Endothelial cell of umbilical vein (primary cell): Measurements from ENCODE around the gene MUC5AC. TPM values are rescaled to one million over a fixed set of nuclear protein-coding genes. Genes with fewer than 3 reads are reported as not detected.

ENCODE experiments used
- BruUV-seq: library from RNA; stranded (reverse); fragments of 400-500 nt; replicated peaks from 2 replicates; lab custom pipeline; 2021; lab: Mats Ljungman, UMichigan
- CTCF ChIA-PET: fragments of 300-600, 350-600 bp; sonication (Branson Sonifier 250); formaldehyde crosslinking; loops from one replicate; lab custom pipeline; 2021; ENCODE audit warnings: antibody characterized with exemption, inconsistent platforms; lab: Charles Lee
- POLR2A ChIA-PET: fragments of 300-600, 350-600 bp; sonication (Branson Sonifier 250); formaldehyde crosslinking; loops from one replicate; lab custom pipeline; 2021; ENCODE audit warnings: antibody characterized with exemption, inconsistent platforms; lab: Charles Lee
- DNase-seq: peaks from one replicate; pipeline ENCODE4 v3.0.0-alpha.2; 2011; ENCODE audit warnings: low read depth, low spot score
- FAIRE-seq: peaks from 2 replicates; lab custom pipeline; 2011; peaks lifted over from hg19 to GRCh38; lab: Jason Lieb, UNC
- H2AFZ ChIP-seq: 2 replicates; pipeline ENCODE4 v1.6.0; 2012; ENCODE audit warnings: low read depth, low read length, control low read depth, inconsistent platforms
- H3K27ac ChIP-seq: 2 replicates; pipeline ENCODE4 v1.5.1; 2011; ENCODE audit warnings: low read depth, mild to moderate bottlenecking, control low read depth, low read length, moderate library complexity; ENCODE audit not compliant: insufficient read depth
- H3K27me3 ChIP-seq, 2 experiments: 2 replicates each; pipeline versions ENCODE4 v1.6.0 to v1.6.1; 2011; ENCODE audit warnings: low read length in 2 of 2, mixed read lengths in 1 of 2; ENCODE audit not compliant: control insufficient read depth in 2 of 2, insufficient read depth in 2 of 2
- H3K36me3 ChIP-seq, 2 experiments: 2 replicates in 1 of 2; 3 replicates in 1 of 2; pipeline ENCODE4 v1.5.1; 2011; ENCODE audit warnings: low read length in 2 of 2, mild to moderate bottlenecking in 1 of 2, moderate library complexity in 1 of 2; ENCODE audit not compliant: control insufficient read depth in 2 of 2, insufficient read depth in 2 of 2; ENCODE audit errors: extremely low read depth in 1 of 2
- H3K4me1 ChIP-seq: 3 replicates; pipeline ENCODE4 v1.5.1; 2011; ENCODE audit warnings: mild to moderate bottlenecking, low read length; ENCODE audit not compliant: control insufficient read depth, insufficient read depth; ENCODE audit errors: extremely low read depth
- H3K4me2 ChIP-seq: 2 replicates; pipeline ENCODE4 v1.6.1; 2011; ENCODE audit warnings: low read length, control low read depth, mixed read lengths; ENCODE audit not compliant: insufficient read depth
- H3K4me3 ChIP-seq, 3 experiments: fragments of 200-600 bp in 1 of 3; sonication (generic), shearing (Covaris generic) in 1 of 3; replicated peaks in 1 of 3; 2 replicates each; pipeline ENCODE4 v1.5.1; 2011 to 2016; ENCODE audit warnings: control low read depth in 3 of 3, low read length in 3 of 3, mild to moderate bottlenecking in 2 of 3, inconsistent platforms in 1 of 3, low read depth in 1 of 3, moderate library complexity in 1 of 3; ENCODE audit not compliant: insufficient read depth in 1 of 3
- H3K79me2 ChIP-seq: 2 replicates; pipeline ENCODE4 v1.6.0; 2012; ENCODE audit warnings: low read length, inconsistent platforms; ENCODE audit not compliant: control insufficient read depth, insufficient read depth
- H3K9ac ChIP-seq: replicated peaks from 2 replicates; pipeline ENCODE3; 2011; ENCODE audit warnings: low read length, control low read depth; ENCODE audit not compliant: insufficient read depth; ENCODE audit errors: extremely low read depth
- H3K9me1 ChIP-seq: replicated peaks from 3 replicates; pipeline ENCODE4 v1.6.0; 2011; ENCODE audit warnings: mild to moderate bottlenecking, low read length; ENCODE audit not compliant: control insufficient read depth, insufficient read depth; ENCODE audit errors: extremely low read depth
- H3K9me3 ChIP-seq: replicated peaks from 2 replicates; pipeline ENCODE4 v1.5.1; 2012; ENCODE audit warnings: low read length, inconsistent platforms; ENCODE audit not compliant: control insufficient read depth, insufficient read depth
- H4K20me1 ChIP-seq: replicated peaks from 2 replicates; pipeline ENCODE3; 2011; ENCODE audit warnings: mild to moderate bottlenecking, low read length; ENCODE audit not compliant: control insufficient read depth, insufficient read depth; ENCODE audit errors: extremely low read depth
- EZH2 ChIP-seq: IDR thresholded peaks from 2 replicates; pipeline ENCODE4 v1.6.1; 2012; ENCODE audit warnings: borderline replicate concordance, low read depth, mild to moderate bottlenecking, moderate library complexity, low read length, inconsistent platforms; ENCODE audit not compliant: severe bottlenecking
- FOS ChIP-seq: IDR thresholded peaks from 2 replicates; pipeline ENCODE4 v1.6.1; 2011; ENCODE audit warnings: mild to moderate bottlenecking, low read length, moderate library complexity, borderline replicate concordance; ENCODE audit not compliant: insufficient read depth
- GATA2 ChIP-seq: IDR thresholded peaks from 2 replicates; pipeline ENCODE4 v1.7.0; 2011; ENCODE audit warnings: low read depth, mild to moderate bottlenecking, moderate library complexity, mixed read lengths, low read length; ENCODE audit not compliant: insufficient read length, insufficient read depth
- JUN ChIP-seq: IDR thresholded peaks from 2 replicates; pipeline ENCODE4 v1.6.1; 2011; ENCODE audit warnings: borderline replicate concordance, low read depth; ENCODE audit not compliant: insufficient read length, insufficient read depth
- MYC ChIP-seq: IDR thresholded peaks from one replicate; pipeline ENCODE4 v1.6.1; 2011; ENCODE audit warnings: mild to moderate bottlenecking, low read depth, low read length
- POLR2A ChIP-seq: IDR thresholded peaks from 2 replicates; pipeline ENCODE4 v1.6.1; 2012; ENCODE audit warnings: low read depth, mild to moderate bottlenecking, control low read depth, low read length
- POLR2AphosphoS5 ChIP-seq: IDR thresholded peaks from 2 replicates; pipeline ENCODE4 v1.6.1; 2012; ENCODE audit warnings: low read depth, mild to moderate bottlenecking, control low read depth, low read length, moderate library complexity; ENCODE audit not compliant: insufficient read depth
- dilution Hi-C: fragments of 300-500 bp; cut with MboI; formaldehyde crosslinking; loops from one replicate; pipeline ENCODE4 v1.15.0; 2019; ENCODE audit warnings: low sequenced_read_pairs; ENCODE audit not compliant: extremely low pct_ligation_motif_present
- intact Hi-C: fragments of 100-400 bp; cut with micrococcal nuclease; formaldehyde crosslinking; loops from one replicate; pipeline ENCODE4 v1.10.0; 2022
- polyA plus RNA-seq, 4 experiments: library from polyadenylated mRNA; depleted of rRNA in 3 of 4; stranded (reverse) in 3 of 4; unstranded in 1 of 4; fragments of >200 nt; gene quantifications; 2 replicates each; pipeline versions ENCODE4 v1.2.1 to v1.2.3, GENCODE V29; 2011 to 2012; ENCODE audit warnings: missing spikeins in 1 of 4
- total RNA-seq: library from RNA; stranded (reverse); gene quantifications from 2 replicates; pipeline ENCODE4 v1.2.3, GENCODE V29; 2021
- TF ChIP-seq, protein P1 (sequence below), 2 donors: IDR thresholded peaks; 1 replicate in 1 of 2; 2 replicates in 1 of 2; pipeline ENCODE4 v1.5.1; 2011; ENCODE audit warnings: low read length in 2 of 2, mild to moderate bottlenecking in 2 of 2, moderate library complexity in 2 of 2, control low read depth in 1 of 2, inconsistent platforms in 1 of 2, low read depth in 1 of 2; ENCODE audit not compliant: insufficient read depth in 1 of 2; ENCODE audit errors: extremely low read depth in 1 of 2
- TF ChIP-seq, protein P2 (sequence below): IDR thresholded peaks from 2 replicates; pipeline ENCODE4 v1.6.1; 2011; ENCODE audit not compliant: insufficient read depth, insufficient read length

Gene MUC5AC
- total and polyA plus RNA-seq, 2 donors (not counting 3 experiments of a cell fraction or from before 2014, with no cell fraction given): not detected

DNA sequence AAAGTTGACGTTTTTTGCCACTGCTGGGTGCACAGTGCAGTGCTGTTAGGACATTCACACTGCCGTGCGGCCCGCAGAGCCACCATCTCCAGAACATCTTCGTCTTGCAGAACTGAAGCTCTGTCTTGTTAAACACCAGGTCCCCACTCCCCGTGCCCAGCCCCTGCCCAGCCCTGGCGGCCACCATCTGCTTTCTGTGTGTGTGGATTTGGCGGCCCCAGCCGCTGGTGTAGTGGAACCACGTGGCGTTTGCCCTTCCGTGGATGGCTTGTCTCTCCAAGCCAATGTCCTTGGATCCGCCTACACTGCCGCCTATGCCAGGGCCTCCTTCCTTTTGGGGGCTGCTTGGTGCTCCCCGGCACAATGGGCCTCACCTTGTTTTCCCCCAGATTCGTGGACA, 8.2 kb upstream of the MUC5AC start:
- ChIA-PET POLR2A (no interaction called here), CTCF (no interaction called here)
- Histone ChIP-seq H2AFZ (no peak overlapping the region), H3K4me3 (no peak overlapping the region), H3K4me1 (peaks cover 4% of the 10 kb centered on the region), H3K9me1 (no peaks in the 10 kb centered on the region), H3K27me3 (no peaks in the 10 kb centered on the region), H3K36me3 (no peaks in the 10 kb centered on the region), H3K9ac (no peak overlapping the region), H3K4me2 (no peak overlapping the region), H3K27ac (no peak overlapping the region), H3K79me2 (no peaks in the 10 kb centered on the region), H3K9me3 (no peaks in the 10 kb centered on the region), H4K20me1 (no peaks in the 10 kb centered on the region)
- dilution Hi-C loops (no loop called here), intact Hi-C loops (no loop called here)
- no TSS peak for BruUV-seq
- no peak for DNase-seq
- FAIRE-seq: no peak
- TF ChIP-seq EZH2 (no peak), JUN (no peak), GATA2 (no peak), POLR2A (no peak), POLR2AphosphoS5 (no peak), FOS (no peak), MYC (no peak)
- TF ChIP-seq, protein P1, sequence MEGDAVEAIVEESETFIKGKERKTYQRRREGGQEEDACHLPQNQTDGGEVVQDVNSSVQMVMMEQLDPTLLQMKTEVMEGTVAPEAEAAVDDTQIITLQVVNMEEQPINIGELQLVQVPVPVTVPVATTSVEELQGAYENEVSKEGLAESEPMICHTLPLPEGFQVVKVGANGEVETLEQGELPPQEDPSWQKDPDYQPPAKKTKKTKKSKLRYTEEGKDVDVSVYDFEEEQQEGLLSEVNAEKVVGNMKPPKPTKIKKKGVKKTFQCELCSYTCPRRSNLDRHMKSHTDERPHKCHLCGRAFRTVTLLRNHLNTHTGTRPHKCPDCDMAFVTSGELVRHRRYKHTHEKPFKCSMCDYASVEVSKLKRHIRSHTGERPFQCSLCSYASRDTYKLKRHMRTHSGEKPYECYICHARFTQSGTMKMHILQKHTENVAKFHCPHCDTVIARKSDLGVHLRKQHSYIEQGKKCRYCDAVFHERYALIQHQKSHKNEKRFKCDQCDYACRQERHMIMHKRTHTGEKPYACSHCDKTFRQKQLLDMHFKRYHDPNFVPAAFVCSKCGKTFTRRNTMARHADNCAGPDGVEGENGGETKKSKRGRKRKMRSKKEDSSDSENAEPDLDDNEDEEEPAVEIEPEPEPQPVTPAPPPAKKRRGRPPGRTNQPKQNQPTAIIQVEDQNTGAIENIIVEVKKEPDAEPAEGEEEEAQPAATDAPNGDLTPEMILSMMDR (IDR thresholded peaks at IDR 0.05; ENCODE audit: extremely low read depth in 1 of 2, insufficient read depth in 1 of 2, low read depth in 1 of 2, low read length in 2 of 2): no peak
- TF ChIP-seq, protein P2, sequence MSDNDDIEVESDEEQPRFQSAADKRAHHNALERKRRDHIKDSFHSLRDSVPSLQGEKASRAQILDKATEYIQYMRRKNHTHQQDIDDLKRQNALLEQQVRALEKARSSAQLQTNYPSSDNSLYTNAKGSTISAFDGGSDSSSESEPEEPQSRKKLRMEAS: no peak
